Activated T-helper 1 cell treated with anti-CD3 and anti-CD28 coated beads, Interleukin-12 subunit alpha, Interleukin-12 subunit beta, Interleukin-2, Interleukin-4 antibody, amounts not matched to agents 30 ng/mL and 10 ng/mL and 1 ng/mL, durations not matched to agents 14 hours and 24 hours and 36 hours (primary cell): ENCODE measurements around the gene ABCG4. TPM values are rescaled to one million over a fixed set of nuclear protein-coding genes. Genes with fewer than 3 reads are reported as not detected.
"Not testable (repeated sequence)": the region's sequence is repeated elsewhere in the genome, so short reads cannot be mapped to it uniquely, and the experiment has no call there.

Source experiments
- DNase-seq: peaks from one replicate; pipeline ENCODE4 v3.0.0; 2021; ENCODE audit warnings: low spot score
- H3K27ac Mint-ChIP-seq: one replicate; pipeline ENCODE4 v1.8.0; 2021; ENCODE audit warnings: mild to moderate bottlenecking, mixed read lengths
- H3K27me3 Mint-ChIP-seq: one replicate; pipeline ENCODE4 v1.8.0; 2022; ENCODE audit warnings: mild to moderate bottlenecking, moderate library complexity, mixed read lengths; ENCODE audit not compliant: insufficient read depth
- H3K36me3 Mint-ChIP-seq: one replicate; pipeline ENCODE4 v1.8.0; 2021; ENCODE audit warnings: low read depth, mixed read lengths
- H3K4me1 Mint-ChIP-seq: one replicate; pipeline ENCODE4 v1.8.0; 2021; ENCODE audit warnings: low read depth, mixed read lengths
- H3K4me3 Mint-ChIP-seq: one replicate; pipeline ENCODE4 v1.8.0; 2021; ENCODE audit warnings: mild to moderate bottlenecking, moderate library complexity, mixed read lengths
- H3K9me3 Mint-ChIP-seq: one replicate; pipeline ENCODE4 v1.8.0; 2021; ENCODE audit warnings: mixed read lengths
- intact Hi-C: fragments of 100-400 bp; cut with micrococcal nuclease; formaldehyde crosslinking; loops from one replicate; pipeline ENCODE4 v1.15.1; 2024
- total RNA-seq: library from RNA; stranded (reverse); gene quantifications from 2 replicates; pipeline ENCODE4 v1.2.3, GENCODE V29; 2022

Gene ABCG4
- total RNA-seq, 1 donor from 2014 or later, result not detected

GRCh38 chr11:119118946-119119345, 29.9 kb upstream of the ABCG4 start:
- Mint-ChIP-seq H3K27me3 (no peaks in the 10 kb centered on the region), H3K9me3 (no peaks in the 10 kb centered on the region), H3K4me1 (peaks cover 43% of the 10 kb centered on the region), H3K36me3 (peaks cover 33% of the 10 kb centered on the region), H3K4me3 (no peak overlapping the region), H3K27ac (no peak overlapping the region)
- intact Hi-C loops, result no loop called here
- DNase-seq, result no peak

- intact Hi-C loops, result loop anchor here (1.0 kb wide), 12 partner anchors 13 to 261 kb away; partner anchors contain the start of genes C2CD2L, DPAGT1, HYOU1 and NLRX1
- Mint-ChIP-seq H3K4me1 (peaks cover 42% of the 10 kb centered on the region), H3K27me3 (no peaks in the 10 kb centered on the region), H3K4me3 (peak overlapping the region; percentile 98), H3K36me3 (peaks cover 29% of the 10 kb centered on the region), H3K27ac (peak overlapping the region; percentile 83), H3K9me3 (no peaks in the 10 kb centered on the region)
- no peak for DNase-seq
Measured at GRCh38 chr11:119120639-119121007, 28.2 kb upstream of the ABCG4 start.

GRCh38 chr11:119121008-119121810, 27.6 kb upstream of the ABCG4 start, which contains the start of gene HINFP:
Gene HINFP, plus strand, starts transcription at chr11:119121580. Its CDS starts 5,365 bp downstream, at chr11:119126945.
- intact Hi-C loops, result loop anchor here (1.0 kb wide), 12 partner anchors 14 to 260 kb away; partner anchors contain the start of genes C2CD2L, DPAGT1, HYOU1 and NLRX1
- Mint-ChIP-seq H3K4me3 (peak within 1 kb of the TSS; percentile 98), H3K4me1 (peaks cover 36% of the 10 kb centered on the region), H3K36me3 (peaks cover 23% of the 10 kb centered on the region), H3K27me3 (no peaks in the 10 kb centered on the region), H3K9me3 (no peaks in the 10 kb centered on the region), H3K27ac (peak within 1 kb of the TSS; percentile 83)
- peak; percentile 99 for DNase-seq

GRCh38 chr11:119121811-119122124, 27.1 kb upstream of the ABCG4 start:
- no peaks in the 10 kb centered on the region for H3K9me3 Mint-ChIP-seq
- DNase-seq, result no peak
- peaks cover 39% of the 10 kb centered on the region for H3K4me1 Mint-ChIP-seq
- peak overlapping the region; percentile 98 for H3K4me3 Mint-ChIP-seq
- intact Hi-C loops, result loop anchor here (1.0 kb wide), 12 partner anchors 14 to 260 kb away; partner anchors contain the start of genes C2CD2L, DPAGT1, HYOU1 and NLRX1
- no peaks in the 10 kb centered on the region for H3K27me3 Mint-ChIP-seq
- H3K27ac Mint-ChIP-seq, result peak overlapping the region; percentile 83
- peaks cover 22% of the 10 kb centered on the region for H3K36me3 Mint-ChIP-seq

GRCh38 chr11:119125821-119126220, 23.0 kb upstream of the ABCG4 start:
- Mint-ChIP-seq H3K9me3 (no peaks in the 10 kb centered on the region), H3K4me3 (no peak overlapping the region), H3K4me1 (peaks cover 35% of the 10 kb centered on the region), H3K27ac (no peak overlapping the region), H3K27me3 (no peaks in the 10 kb centered on the region), H3K36me3 (peaks cover 26% of the 10 kb centered on the region)
- intact Hi-C loops, result no loop called here
- no peak for DNase-seq

GRCh38 chr11:119126675-119127268, 22.1 kb upstream of the ABCG4 start:
- Mint-ChIP-seq H3K4me1 (peaks cover 31% of the 10 kb centered on the region), H3K4me3 (no peak overlapping the region), H3K9me3 (no peaks in the 10 kb centered on the region), H3K27ac (peak overlapping the region; percentile 33), H3K36me3 (peaks cover 33% of the 10 kb centered on the region), H3K27me3 (no peaks in the 10 kb centered on the region)
- intact Hi-C loops, result no loop called here
- DNase-seq, result no peak

- no peak overlapping the region for H3K27ac Mint-ChIP-seq
- no peak overlapping the region for H3K4me3 Mint-ChIP-seq
- peaks cover 39% of the 10 kb centered on the region for H3K36me3 Mint-ChIP-seq
- no peaks in the 10 kb centered on the region for H3K9me3 Mint-ChIP-seq
- H3K4me1 Mint-ChIP-seq, result peaks cover 6% of the 10 kb centered on the region
- intact Hi-C loops, result no loop called here
- DNase-seq, result no peak
- H3K27me3 Mint-ChIP-seq, result no peaks in the 10 kb centered on the region
Measured at GRCh38 chr11:119130662-119131061, 18.2 kb upstream of the ABCG4 start.

GRCh38 chr11:119134389-119134978, 14.4 kb upstream of the ABCG4 start:
- Mint-ChIP-seq H3K36me3 (peaks cover 32% of the 10 kb centered on the region), H3K4me1 (no peaks in the 10 kb centered on the region), H3K27ac (no peak overlapping the region), H3K9me3 (no peaks in the 10 kb centered on the region), H3K27me3 (peaks cover 7% of the 10 kb centered on the region), H3K4me3 (no peak overlapping the region)
- DNase-seq, result no peak
- intact Hi-C loops, result no loop called here

- intact Hi-C loops, H3K4me3 Mint-ChIP-seq, DNase-seq, H3K4me1 Mint-ChIP-seq, H3K36me3 Mint-ChIP-seq, H3K27ac Mint-ChIP-seq, H3K9me3 Mint-ChIP-seq: not testable (repeated sequence)
- peaks cover 11% of the 10 kb centered on the region for H3K27me3 Mint-ChIP-seq
Measured at GRCh38 chr11:119139276-119139675, 9.6 kb upstream of the ABCG4 start.

- peaks cover 38% of the 10 kb centered on the region for H3K27me3 Mint-ChIP-seq
- no peak overlapping the region for H3K4me3 Mint-ChIP-seq
- H3K4me1 Mint-ChIP-seq, result peaks cover 13% of the 10 kb centered on the region
- DNase-seq, result no peak
- H3K9me3 Mint-ChIP-seq, result no peaks in the 10 kb centered on the region
- H3K27ac Mint-ChIP-seq, result no peak overlapping the region
- H3K36me3 Mint-ChIP-seq, result no peaks in the 10 kb centered on the region
- intact Hi-C loops, result loop anchor here (1.0 kb wide), 2 partner anchors 52 to 178 kb away; no protein-coding TSS in a partner anchor
Measured at GRCh38 chr11:119144825-119145486, 3.9 kb upstream of the ABCG4 start.

GRCh38 chr11:119145551-119145950, 3.3 kb upstream of the ABCG4 start:
- Mint-ChIP-seq H3K4me1 (peaks cover 13% of the 10 kb centered on the region), H3K9me3 (no peaks in the 10 kb centered on the region), H3K36me3 (no peaks in the 10 kb centered on the region), H3K27ac (no peak overlapping the region), H3K27me3 (peaks cover 44% of the 10 kb centered on the region), H3K4me3 (no peak overlapping the region)
- no peak for DNase-seq
- intact Hi-C loops, result loop anchor here (1.0 kb wide), 2 partner anchors 52 to 178 kb away; no protein-coding TSS in a partner anchor

- H3K9me3 Mint-ChIP-seq, result no peaks in the 10 kb centered on the region
- intact Hi-C loops, result no loop called here
- H3K4me3 Mint-ChIP-seq, result peak overlapping the region; percentile 64
- H3K4me1 Mint-ChIP-seq, result peaks cover 13% of the 10 kb centered on the region
- H3K27ac Mint-ChIP-seq, result no peak overlapping the region
- DNase-seq, result no peak
- no peaks in the 10 kb centered on the region for H3K36me3 Mint-ChIP-seq
- peaks cover 63% of the 10 kb centered on the region for H3K27me3 Mint-ChIP-seq
Measured at GRCh38 chr11:119147604-119148333, 1.1 kb upstream of the ABCG4 start.
